ENCODE measurements around the gene OTOS. TPM values are rescaled to one million over a fixed set of nuclear protein-coding genes. Genes with fewer than 3 reads are reported as not detected.

OTOS gene
- total and polyA plus RNA-seq, 2 of the 13 experiments (the other 11 are each of a cell fraction or from before 2014, with no cell fraction given): not detected

- TF ChIP-seq GRHL1 (CRISPR knock-in tag; conservative IDR thresholded peaks at IDR 0.05) (no peak), ZBTB2 (CRISPR knock-in tag; IDR thresholded peaks at IDR 0.05; ENCODE audit: low read depth) (no peak), SMAD9 (CRISPR knock-in tag; IDR thresholded peaks at IDR 0.05) (no peak), ZFP37 (CRISPR knock-in tag; IDR thresholded peaks at IDR 0.05; ENCODE audit: borderline replicate concordance) (no peak), TMF1 (CRISPR knock-in tag; IDR thresholded peaks at IDR 0.05; ENCODE audit: low read depth) (no peak), NFKBIZ (CRISPR knock-in tag; IDR thresholded peaks at IDR 0.05) (no peak), FOXM1 (CRISPR knock-in tag; IDR thresholded peaks at IDR 0.05) (no peak)
- TF ChIP-seq, protein P1, sequence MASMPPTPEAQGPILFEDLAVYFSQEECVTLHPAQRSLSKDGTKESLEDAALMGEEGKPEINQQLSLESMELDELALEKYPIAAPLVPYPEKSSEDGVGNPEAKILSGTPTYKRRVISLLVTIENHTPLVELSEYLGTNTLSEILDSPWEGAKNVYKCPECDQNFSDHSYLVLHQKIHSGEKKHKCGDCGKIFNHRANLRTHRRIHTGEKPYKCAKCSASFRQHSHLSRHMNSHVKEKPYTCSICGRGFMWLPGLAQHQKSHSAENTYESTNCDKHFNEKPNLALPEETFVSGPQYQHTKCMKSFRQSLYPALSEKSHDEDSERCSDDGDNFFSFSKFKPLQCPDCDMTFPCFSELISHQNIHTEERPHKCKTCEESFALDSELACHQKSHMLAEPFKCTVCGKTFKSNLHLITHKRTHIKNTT (CRISPR knock-in tag; IDR thresholded peaks at IDR 0.05): no peak
These were observed 25.7 kb upstream of the OTOS start (continued) for GRCh38 chr2:240166191-240166590.

DNA sequence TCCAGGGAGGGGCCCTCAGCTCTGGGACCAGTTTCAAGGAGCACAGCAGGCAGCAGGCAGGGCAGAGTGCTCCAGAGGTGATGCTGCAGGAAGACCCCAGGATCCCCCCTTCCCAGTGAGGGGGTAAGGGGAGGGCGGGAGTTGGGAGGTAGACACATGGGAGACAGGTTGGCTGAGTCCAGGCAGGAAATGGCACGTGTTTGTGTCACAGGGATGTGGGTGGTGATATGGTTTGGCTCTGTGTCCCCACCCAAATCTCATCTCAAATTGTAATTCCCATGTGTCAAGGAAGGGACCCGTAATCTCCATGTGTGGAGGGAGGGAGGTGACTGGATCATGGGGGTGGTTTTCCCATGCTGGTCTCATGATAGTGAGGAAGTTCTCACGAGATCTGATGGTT lies 25.2 kb upstream of the OTOS start:
- Histone ChIP-seq H3K79me2 (ENCODE audit: insufficient read depth, low read length) (no peaks in the 10 kb centered on the region), H2AFZ (ENCODE audit: low read length) (no peak overlapping the region), H3K4me2 (ENCODE audit: low read depth, low read length) (no peak overlapping the region), H3K4me3 (replicated peaks in 1 of 3; ENCODE audit: insufficient read depth in 1 of 3, low read depth in 2 of 3, low read length in 3 of 3) (no peak overlapping the region), H3K9ac (ENCODE audit: insufficient read depth, low read depth, low read length) (no peak overlapping the region), H3K9me3 (ENCODE audit: low read length) (no peaks in the 10 kb centered on the region), H3K27ac (ENCODE audit: extremely low read length, insufficient read depth, low read length) (no peak overlapping the region), H3K4me1 (ENCODE audit: insufficient read depth, low read length) (no peaks in the 10 kb centered on the region), H3K27me3 (ENCODE audit: control insufficient read depth in 1 of 2, insufficient read depth in 2 of 2, low read length in 2 of 2) (peaks cover 3 to 64% of the 10 kb centered on the region in 2 experiments; a peak in 4 of 5 replicates), H3K36me3 (replicated peaks in 1 of 2; ENCODE audit: control insufficient read depth in 1 of 2, insufficient read depth in 2 of 2, low read length in 2 of 2) (no peaks in the 10 kb centered on the region), H4K20me1 (ENCODE audit: insufficient read depth, low read length) (no peaks in the 10 kb centered on the region)
- ATAC-seq (no peak), DNase-seq (ENCODE audit: low spot score) (no peak), FAIRE-seq (no peak)
- in situ Hi-C loops (cut with HindIII; ENCODE audit: extremely low pct_ligation_motif_present, low pct_unique_long_range_greater_than_20kb) (no loop called here), intact Hi-C loops (cut with micrococcal nuclease; ENCODE audit: unreplicated experiment) (no loop called here)
- ChIA-PET POLR2A (no interaction called here), CTCF (ENCODE audit: low intra/inter-chr PET ratio, low total read pairs) (no interaction called here)
- 6% methylated on average over 4 of the region's 4 CpGs for WGBS (ENCODE audit: low lambda C conversion rate)
- no peak for TF ChIP-seq ZNF792 (CRISPR knock-in tag; IDR thresholded peaks at IDR 0.05)
- TF ChIP-seq, protein P2, sequence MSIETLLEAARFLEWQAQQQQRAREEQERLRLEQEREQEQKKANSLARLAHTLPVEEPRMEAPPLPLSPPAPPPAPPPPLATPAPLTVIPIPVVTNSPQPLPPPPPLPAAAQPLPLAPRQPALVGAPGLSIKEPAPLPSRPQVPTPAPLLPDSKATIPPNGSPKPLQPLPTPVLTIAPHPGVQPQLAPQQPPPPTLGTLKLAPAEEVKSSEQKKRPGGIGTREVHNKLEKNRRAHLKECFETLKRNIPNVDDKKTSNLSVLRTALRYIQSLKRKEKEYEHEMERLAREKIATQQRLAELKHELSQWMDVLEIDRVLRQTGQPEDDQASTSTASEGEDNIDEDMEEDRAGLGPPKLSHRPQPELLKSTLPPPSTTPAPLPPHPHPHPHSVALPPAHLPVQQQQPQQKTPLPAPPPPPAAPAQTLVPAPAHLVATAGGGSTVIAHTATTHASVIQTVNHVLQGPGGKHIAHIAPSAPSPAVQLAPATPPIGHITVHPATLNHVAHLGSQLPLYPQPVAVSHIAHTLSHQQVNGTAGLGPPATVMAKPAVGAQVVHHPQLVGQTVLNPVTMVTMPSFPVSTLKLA (IDR thresholded peaks at IDR 0.05): peak; percentile 86
- BruUV-seq (replicated peaks): no TSS peak
